ENCODE measurements around the gene SPAG6. TPM values are rescaled to one million over a fixed set of nuclear protein-coding genes. Genes with fewer than 3 reads are reported as not detected.
A peak's percentile ranks its signal among the peaks of the same experiment; 100 is the strongest.

SPAG6 gene
- total RNA-seq, 1 experiment from 2014 or later: 0.74 TPM

DNA sequence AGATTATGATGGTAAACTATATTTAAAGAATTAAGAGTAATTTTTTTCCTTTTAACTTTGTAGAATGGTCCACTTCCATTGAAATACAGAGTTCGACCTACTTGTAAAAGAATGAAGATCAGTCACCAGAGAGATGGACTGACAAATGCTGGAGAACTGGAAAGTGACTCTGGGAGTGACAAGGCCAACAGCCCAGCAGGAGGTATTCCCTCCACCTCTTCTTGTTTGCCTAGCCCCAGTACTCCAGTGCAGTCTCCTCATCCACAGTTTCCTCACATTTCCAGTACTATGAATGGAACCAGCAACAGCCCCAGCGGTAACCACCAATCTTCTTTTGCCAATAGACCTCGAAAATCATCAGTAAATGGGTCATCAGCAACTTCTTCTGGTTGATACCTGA lies 16.1 kb upstream of the SPAG6 start:
- ChIA-PET POLR2A (no interaction called here), CTCF (no interaction called here)
- peaks cover 39% of the 10 kb centered on the region for H3K4me1 Mint-ChIP-seq
- TF ChIP-seq TP53 (CRISPR knock-in tag; IDR thresholded peaks at IDR 0.05) (no peak), GRHL2 (CRISPR knock-in tag; IDR thresholded peaks at IDR 0.05; ENCODE audit: insufficient replicate concordance, severe bottlenecking) (no peak), SMAD3 (CRISPR knock-in tag; IDR thresholded peaks at IDR 0.05; ENCODE audit: borderline replicate concordance) (no peak), NR3C1 (CRISPR knock-in tag; conservative IDR thresholded peaks at IDR 0.05; ENCODE audit: low read depth) (no peak)
- TF ChIP-seq, protein P1, sequence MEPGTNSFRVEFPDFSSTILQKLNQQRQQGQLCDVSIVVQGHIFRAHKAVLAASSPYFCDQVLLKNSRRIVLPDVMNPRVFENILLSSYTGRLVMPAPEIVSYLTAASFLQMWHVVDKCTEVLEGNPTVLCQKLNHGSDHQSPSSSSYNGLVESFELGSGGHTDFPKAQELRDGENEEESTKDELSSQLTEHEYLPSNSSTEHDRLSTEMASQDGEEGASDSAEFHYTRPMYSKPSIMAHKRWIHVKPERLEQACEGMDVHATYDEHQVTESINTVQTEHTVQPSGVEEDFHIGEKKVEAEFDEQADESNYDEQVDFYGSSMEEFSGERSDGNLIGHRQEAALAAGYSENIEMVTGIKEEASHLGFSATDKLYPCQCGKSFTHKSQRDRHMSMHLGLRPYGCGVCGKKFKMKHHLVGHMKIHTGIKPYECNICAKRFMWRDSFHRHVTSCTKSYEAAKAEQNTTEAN (CRISPR knock-in tag; IDR thresholded peaks at IDR 0.05): no peak
- no peak overlapping the region for H3K4me3 Mint-ChIP-seq
- ATAC-seq (no peak), DNase-seq (ENCODE audit: low spot score) (peak; percentile 18)
- H3K36me3 Mint-ChIP-seq: no peaks in the 10 kb centered on the region
- H3K9me3 Mint-ChIP-seq: no peaks in the 10 kb centered on the region
- peaks cover 94% of the 10 kb centered on the region for H3K27me3 Mint-ChIP-seq (ENCODE audit: low read depth)
- H3K27ac Mint-ChIP-seq: no peak overlapping the region

DNA sequence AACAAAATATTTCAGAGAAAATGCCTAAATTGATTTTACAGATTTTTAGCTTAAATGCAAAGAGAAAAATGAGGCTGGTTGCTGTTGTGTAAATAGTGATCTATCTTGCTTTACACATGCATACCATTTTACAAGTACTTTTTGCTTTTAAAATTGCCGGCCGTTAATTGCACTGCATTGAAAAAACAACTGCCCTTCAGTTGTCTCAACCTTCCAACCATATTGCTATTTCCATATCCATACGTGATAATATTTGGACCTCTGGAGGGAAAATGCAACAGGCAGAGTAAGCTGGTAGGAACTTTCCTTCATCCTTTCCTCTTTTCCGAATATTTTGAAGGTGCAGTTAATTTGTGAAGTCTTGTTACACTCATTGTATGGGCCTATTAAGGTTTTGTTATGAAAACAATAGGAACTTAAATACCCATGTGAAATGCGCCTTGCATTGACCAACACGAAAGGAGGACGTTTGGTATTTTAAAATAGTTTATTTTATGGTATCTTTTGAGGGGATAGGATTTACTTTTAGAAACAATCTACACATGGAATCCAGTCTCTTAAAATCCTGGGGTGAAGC lies 13.1 kb upstream of the SPAG6 start:
- Mint-ChIP-seq H3K27me3 (ENCODE audit: low read depth) (peaks cover 97% of the 10 kb centered on the region), H3K4me3 (no peak overlapping the region), H3K27ac (no peak overlapping the region), H3K4me1 (peaks cover 22% of the 10 kb centered on the region), H3K36me3 (no peaks in the 10 kb centered on the region), H3K9me3 (no peaks in the 10 kb centered on the region)
- CTCF ChIA-PET: no interaction called here
- no peak for DNase-seq (ENCODE audit: low spot score)
- POLR2A ChIA-PET: no interaction called here
- TF ChIP-seq, protein P1 (CRISPR knock-in tag; IDR thresholded peaks at IDR 0.05): no peak
- no peak for TF ChIP-seq EMX1 (CRISPR knock-in tag; IDR thresholded peaks at IDR 0.05)
- TF ChIP-seq CREB1 (CRISPR knock-in tag; IDR thresholded peaks at IDR 0.05): no peak
- no peak for TF ChIP-seq TEAD4 (CRISPR knock-in tag; IDR thresholded peaks at IDR 0.05)
- TF ChIP-seq FOXJ3 (CRISPR knock-in tag; IDR thresholded peaks at IDR 0.05; ENCODE audit: borderline replicate concordance): no peak
- no peak for TF ChIP-seq MYBL2 (CRISPR knock-in tag; IDR thresholded peaks at IDR 0.05)
- no peak for TF ChIP-seq ZNF317 (CRISPR knock-in tag; IDR thresholded peaks at IDR 0.05; ENCODE audit: borderline replicate concordance, low read depth)
- ATAC-seq: no peak

DNA sequence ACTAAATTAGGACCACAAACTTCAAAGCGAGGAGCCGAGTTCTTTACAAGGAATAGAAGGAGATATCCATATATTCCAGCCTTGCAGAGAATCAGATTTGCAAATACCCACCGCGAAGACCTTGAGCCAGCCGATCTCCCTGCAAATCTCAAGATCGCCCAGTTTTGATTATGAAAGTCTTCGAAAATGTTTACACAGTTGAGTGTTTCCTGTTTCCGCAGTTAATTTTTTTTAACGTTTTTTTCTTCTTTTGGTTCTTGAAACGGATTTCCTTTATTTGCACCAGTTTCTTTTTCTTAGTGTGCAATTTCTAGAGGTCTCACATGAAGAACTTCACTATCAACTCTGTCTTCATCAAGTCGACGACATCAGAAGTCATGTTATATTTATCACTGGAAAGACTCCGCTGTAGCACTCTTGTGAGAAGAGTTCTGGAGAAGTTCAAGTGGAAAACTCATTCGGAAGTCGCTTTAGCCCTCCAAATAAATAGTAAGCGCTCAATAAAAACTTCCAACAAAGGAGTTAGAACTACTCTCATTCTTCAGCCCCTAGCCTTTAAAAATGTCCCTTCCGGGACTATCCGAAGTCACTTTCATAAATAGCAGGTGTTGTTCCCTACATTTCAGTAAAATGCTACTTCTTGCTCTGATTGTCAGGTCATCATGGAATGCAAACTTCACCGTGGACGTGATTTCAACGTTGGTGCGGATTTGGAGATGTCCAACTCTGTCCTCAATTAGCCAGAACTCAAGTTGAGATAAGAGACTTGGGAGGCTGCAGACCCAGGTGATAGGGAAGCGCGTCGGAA lies 11.9 kb upstream of the SPAG6 start:
- no peak for ATAC-seq
- POLR2A ChIA-PET: no interaction called here
- Mint-ChIP-seq H3K27me3 (ENCODE audit: low read depth) (peaks cover 99% of the 10 kb centered on the region), H3K4me1 (peaks cover 26% of the 10 kb centered on the region), H3K9me3 (no peaks in the 10 kb centered on the region), H3K27ac (no peak overlapping the region), H3K36me3 (no peaks in the 10 kb centered on the region), H3K4me3 (peak overlapping the region; percentile 65)
- no peak for DNase-seq (ENCODE audit: low spot score)
- CTCF ChIA-PET: no interaction called here
- TF ChIP-seq NR2C2 (CRISPR knock-in tag; IDR thresholded peaks at IDR 0.05): no peak
- TF ChIP-seq, protein P2, sequence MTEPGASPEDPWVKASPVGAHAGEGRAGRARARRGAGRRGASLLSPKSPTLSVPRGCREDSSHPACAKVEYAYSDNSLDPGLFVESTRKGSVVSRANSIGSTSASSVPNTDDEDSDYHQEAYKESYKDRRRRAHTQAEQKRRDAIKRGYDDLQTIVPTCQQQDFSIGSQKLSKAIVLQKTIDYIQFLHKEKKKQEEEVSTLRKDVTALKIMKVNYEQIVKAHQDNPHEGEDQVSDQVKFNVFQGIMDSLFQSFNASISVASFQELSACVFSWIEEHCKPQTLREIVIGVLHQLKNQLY (CRISPR knock-in tag; IDR thresholded peaks at IDR 0.05): no peak
- no peak for TF ChIP-seq CBFB (CRISPR knock-in tag; IDR thresholded peaks at IDR 0.05; ENCODE audit: low read depth)
- no peak for TF ChIP-seq ZNF416 (CRISPR knock-in tag; IDR thresholded peaks at IDR 0.05)
- no peak for TF ChIP-seq GRHL2 (CRISPR knock-in tag; IDR thresholded peaks at IDR 0.05; ENCODE audit: insufficient replicate concordance, severe bottlenecking)
- no peak for TF ChIP-seq SOX15 (CRISPR knock-in tag; IDR thresholded peaks at IDR 0.05)
- TF ChIP-seq, protein P3, sequence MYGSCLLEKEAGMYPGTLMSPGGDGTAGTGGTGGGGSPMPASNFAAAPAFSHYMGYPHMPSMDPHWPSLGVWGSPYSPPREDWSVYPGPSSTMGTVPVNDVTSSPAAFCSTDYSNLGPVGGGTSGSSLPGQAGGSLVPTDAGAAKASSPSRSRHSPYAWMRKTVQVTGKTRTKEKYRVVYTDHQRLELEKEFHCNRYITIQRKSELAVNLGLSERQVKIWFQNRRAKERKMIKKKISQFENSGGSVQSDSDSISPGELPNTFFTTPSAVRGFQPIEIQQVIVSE (CRISPR knock-in tag; IDR thresholded peaks at IDR 0.05; ENCODE audit: borderline replicate concordance): no peak

Data from WTC11 (cell line).